ENCODE data around the gene PTPRO.
A peak's percentile ranks its signal among the peaks of the same experiment; 100 is the strongest.

PTPRO gene
- total RNA-seq, result 0 to 9.2 (median 0.06) reads per million in 9 experiments

DNA sequence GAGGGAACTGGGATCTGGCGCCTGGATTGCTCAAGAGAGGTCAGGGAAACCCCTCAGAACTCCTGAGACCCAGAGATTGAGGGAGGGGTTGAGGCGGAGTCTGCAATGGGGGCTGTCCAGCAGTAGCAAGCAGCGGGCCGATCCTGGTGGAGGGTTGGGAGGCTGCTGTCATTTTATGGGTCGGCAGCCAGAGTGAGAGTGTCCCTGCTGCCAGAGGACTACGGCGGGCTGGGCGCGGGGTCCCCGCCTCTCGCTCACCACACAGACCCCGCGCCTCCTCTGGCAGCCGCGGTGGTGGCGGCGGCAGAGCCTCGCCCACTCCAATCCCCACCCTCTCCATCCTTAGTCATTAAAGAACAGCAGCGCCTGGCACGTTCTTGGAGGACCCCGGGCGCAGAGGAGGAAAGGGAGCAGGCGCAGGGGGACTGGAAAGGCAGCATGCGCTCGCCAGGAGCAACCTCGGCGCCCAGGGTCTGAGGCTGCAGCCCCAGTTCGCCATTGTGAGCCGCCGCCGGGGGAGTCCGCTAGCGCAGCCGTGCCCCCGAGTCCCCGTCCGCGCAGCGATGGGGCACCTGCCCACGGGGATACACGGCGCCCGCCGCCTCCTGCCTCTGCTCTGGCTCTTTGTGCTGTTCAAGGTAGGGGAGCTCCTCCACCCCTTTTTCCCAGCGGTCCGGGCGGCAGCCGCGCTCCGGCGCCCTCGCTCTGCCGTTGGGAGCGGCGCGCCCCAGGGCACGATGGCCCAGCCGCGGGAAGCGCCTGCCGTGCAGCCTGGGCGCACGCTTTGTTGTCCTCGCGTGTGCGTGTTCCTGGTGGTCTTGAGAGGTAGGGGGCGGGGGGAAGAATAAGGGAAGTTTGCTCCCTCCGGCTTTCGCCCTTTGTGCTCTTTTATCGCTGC, at the start of gene PTPRO:
Gene PTPRO, plus strand, starts transcription at position 345 of the 898 bp plus-strand sequence.
- Mint-ChIP-seq H3K4me3 (no peak within 1 kb of the TSS), H3K27me3 (peaks cover 26 to 49% of the 10 kb centered on the region in 2 donors), H3K9me3 (no peaks in the 10 kb centered on the region), H3K36me3 (ENCODE audit: insufficient read depth) (no peaks in the 10 kb centered on the region), H3K4me1 (ENCODE audit: low read depth in 2 of 2) (no peaks in the 10 kb centered on the region), H3K27ac (no peak within 1 kb of the TSS)
- no peak for ATAC-seq (replicated peaks)
- DNase-seq, result no peak

DNA sequence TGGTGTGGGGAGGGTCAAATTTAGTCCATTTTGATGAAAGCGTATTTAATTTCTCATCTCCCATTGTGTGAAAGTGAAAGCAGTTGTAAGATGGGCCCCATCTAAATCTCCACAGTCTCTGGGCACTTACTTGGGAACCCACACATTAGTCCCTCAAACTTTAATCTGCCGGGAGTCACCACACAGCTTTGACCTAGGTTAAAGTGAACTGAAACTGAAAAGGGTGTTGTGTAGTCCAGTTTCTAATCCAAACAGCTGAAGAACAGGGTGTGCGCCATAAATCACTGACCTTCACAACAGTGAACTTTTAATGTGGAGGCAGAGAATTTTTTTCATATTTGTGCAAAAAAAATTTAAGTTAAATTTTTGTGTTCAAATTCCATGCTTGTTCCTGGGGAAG, 48.4 kb upstream of the PTPRO start:
- DNase-seq, result no peak
- Mint-ChIP-seq H3K4me1 (ENCODE audit: low read depth in 2 of 2) (peaks cover 2 to 3% of the 10 kb centered on the region in 2 donors), H3K4me3 (no peak overlapping the region), H3K36me3 (ENCODE audit: insufficient read depth) (no peaks in the 10 kb centered on the region), H3K27ac (no peak overlapping the region), H3K27me3 (peaks cover 23 to 26% of the 10 kb centered on the region in 2 donors), H3K9me3 (no peaks in the 10 kb centered on the region)
- no peak for ATAC-seq (replicated peaks)

DNA sequence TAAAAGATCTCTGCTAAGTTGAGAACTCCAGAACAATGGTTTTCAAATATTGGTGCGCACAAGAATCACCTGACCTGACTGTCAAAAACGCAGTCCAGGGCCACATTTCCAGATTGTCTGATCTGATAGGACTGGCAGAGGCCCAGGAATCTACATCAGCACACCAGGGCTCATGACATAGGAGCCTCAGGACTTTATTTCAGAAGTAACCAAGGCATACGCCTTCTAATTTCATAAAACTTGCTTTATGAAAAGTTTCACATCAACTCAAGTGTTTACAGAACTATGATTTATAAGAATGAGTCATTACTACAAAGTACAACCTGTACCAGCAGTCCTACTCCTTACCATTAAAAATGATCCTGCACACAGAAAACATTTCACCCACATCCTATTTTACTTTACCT, 47.7 kb upstream of the PTPRO start:
- Mint-ChIP-seq H3K27ac (no peak overlapping the region), H3K27me3 (peaks cover 26 to 27% of the 10 kb centered on the region in 2 donors), H3K9me3 (no peaks in the 10 kb centered on the region), H3K4me3 (no peak overlapping the region), H3K4me1 (ENCODE audit: low read depth in 2 of 2) (peaks cover 4 to 5% of the 10 kb centered on the region in 2 donors), H3K36me3 (ENCODE audit: insufficient read depth) (no peaks in the 10 kb centered on the region)
- no peak for DNase-seq
- no peak for ATAC-seq (replicated peaks)

DNA sequence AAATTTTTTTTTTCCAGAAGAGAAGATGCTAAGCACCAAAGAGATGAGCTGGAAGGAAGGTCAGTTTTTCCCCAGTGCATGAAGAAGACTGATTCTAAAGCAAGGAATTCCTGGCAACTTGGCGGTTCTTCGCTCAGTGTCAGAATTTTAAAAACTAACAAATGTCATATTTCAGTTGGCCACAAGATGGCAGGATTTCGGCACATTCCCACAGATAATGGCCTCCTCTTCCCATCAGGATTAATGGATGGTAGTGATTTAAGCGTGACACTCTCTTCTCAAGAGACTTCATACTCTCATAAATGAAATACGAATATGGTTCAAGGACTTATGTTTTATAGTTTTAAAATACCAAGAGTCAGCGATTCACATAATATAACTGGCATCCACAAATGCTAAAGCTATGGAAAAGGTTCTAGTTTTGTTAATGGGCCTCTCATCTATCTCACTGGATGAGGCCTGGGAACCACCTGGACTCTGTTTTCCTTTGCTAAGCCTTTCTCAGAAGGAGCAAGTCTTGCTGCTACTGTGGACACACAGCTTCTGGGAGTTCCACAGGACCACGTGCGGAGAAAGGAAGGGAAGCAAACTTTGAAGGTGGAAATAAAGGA, 46.1 kb upstream of the PTPRO start:
- Mint-ChIP-seq H3K36me3 (ENCODE audit: insufficient read depth) (no peaks in the 10 kb centered on the region), H3K27me3 (peaks cover 22 to 28% of the 10 kb centered on the region in 2 donors), H3K4me1 (ENCODE audit: low read depth in 2 of 2) (peaks cover 4 to 5% of the 10 kb centered on the region in 2 donors), H3K27ac (no peak overlapping the region), H3K4me3 (no peak overlapping the region), H3K9me3 (no peaks in the 10 kb centered on the region)
- ATAC-seq (replicated peaks) (no peak), DNase-seq (no peak)

DNA sequence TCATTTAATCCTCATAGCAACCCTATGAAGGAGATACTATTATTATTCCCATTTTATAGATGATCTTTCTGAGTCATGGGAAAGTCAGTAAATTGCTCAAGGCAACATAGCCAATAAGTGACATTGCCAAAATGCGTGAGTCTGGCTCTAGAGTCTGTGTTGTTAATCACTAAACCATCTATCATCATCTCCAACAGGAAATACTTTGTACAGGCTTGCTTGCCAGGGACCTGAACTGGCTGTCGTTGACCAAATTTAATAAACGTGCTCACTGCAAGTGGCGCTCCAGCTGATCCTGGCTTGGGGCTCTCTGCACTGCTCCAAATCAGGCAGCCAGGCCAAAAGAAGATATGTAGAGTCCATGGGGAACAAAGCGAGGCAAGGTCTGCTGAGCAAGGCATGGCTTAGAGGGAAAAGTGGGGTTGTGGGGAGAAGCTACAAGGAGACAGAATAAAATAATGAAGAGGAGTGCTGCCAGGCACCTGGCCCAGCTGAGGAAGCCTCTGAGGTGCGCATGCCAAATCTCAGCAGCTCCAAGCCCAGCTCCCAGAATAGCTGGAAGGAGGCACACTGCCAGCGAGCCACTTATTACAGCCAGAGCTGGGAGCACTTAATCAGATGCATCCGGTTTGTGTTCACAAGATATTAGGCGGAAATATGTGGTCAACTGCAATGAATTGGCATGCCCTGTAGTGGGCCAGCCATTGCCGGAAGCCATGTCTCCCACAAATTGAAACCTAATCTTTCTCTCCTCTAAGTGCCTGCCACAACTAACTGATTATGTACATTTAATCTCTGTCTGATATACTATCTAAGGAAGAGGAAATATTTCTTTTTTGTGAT, 43.3 kb upstream of the PTPRO start:
- ATAC-seq (replicated peaks), result peak; percentile 83
- peaks cover 15 to 19% of the 10 kb centered on the region in 2 donors for H3K27me3 Mint-ChIP-seq
- DNase-seq, result peak in 1 of 3 experiments; percentile 6
- no peaks in the 10 kb centered on the region for H3K9me3 Mint-ChIP-seq
- H3K36me3 Mint-ChIP-seq (ENCODE audit: insufficient read depth), result no peaks in the 10 kb centered on the region
- H3K4me1 Mint-ChIP-seq (ENCODE audit: low read depth in 2 of 2), result peaks cover 4 to 5% of the 10 kb centered on the region in 2 donors
- no peak overlapping the region for H3K27ac Mint-ChIP-seq
- peak overlapping the region; percentile 41 to 43 for H3K4me3 Mint-ChIP-seq

DNA sequence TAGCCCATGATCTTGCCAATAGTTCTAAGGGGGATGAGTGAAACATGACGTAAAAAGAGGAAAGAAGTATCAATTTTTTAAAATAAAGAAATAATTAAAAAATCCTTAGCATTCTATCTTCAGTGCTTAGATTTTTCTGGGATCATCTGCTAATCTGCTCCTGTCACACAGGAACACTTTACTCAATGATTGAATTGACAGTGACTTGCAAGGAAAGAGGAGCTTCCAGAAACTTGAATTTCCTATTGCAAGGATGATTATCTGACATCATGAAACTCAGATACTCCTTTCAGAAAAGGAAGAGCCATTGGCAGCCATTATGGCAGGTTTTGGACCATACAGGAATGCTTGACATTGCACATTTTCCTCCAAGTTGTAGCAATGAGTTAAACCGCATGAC, 41.4 kb upstream of the PTPRO start:
- Mint-ChIP-seq H3K4me3 (no peak overlapping the region), H3K36me3 (ENCODE audit: insufficient read depth) (no peaks in the 10 kb centered on the region), H3K4me1 (ENCODE audit: low read depth in 2 of 2) (peaks cover 4 to 5% of the 10 kb centered on the region in 2 donors), H3K9me3 (no peaks in the 10 kb centered on the region), H3K27me3 (peaks cover 19 to 31% of the 10 kb centered on the region in 2 donors), H3K27ac (no peak overlapping the region)
- ATAC-seq (replicated peaks) (no peak), DNase-seq (no peak)

DNA sequence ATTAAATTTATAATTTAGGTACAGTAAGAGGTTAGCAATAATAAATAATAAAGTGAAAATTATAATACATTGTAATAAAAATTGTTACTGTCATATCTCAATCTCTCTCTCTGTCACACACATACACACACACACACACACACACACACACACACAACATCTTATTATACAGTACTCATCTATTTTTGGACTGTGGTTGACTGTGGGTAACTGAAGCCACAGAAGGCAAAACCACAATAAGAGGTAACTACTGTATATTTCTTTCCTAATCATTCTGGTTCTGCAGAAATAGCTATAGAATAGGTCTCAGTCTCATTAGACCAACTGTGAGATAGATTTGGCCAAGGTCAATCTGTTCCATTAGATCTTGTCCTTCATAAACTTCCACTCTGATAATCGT, 33.1 kb upstream of the PTPRO start:
- H3K27me3 Mint-ChIP-seq, result peaks cover 0 to 24% of the 10 kb centered on the region in 2 donors
- no peaks in the 10 kb centered on the region for H3K9me3 Mint-ChIP-seq
- no peak overlapping the region for H3K4me3 Mint-ChIP-seq
- ATAC-seq (replicated peaks), result peak; percentile 46
- H3K4me1 Mint-ChIP-seq (ENCODE audit: low read depth in 2 of 2), result peaks cover 3 to 6% of the 10 kb centered on the region in 2 donors
- no peak for DNase-seq
- H3K27ac Mint-ChIP-seq, result no peak overlapping the region
- H3K36me3 Mint-ChIP-seq (ENCODE audit: insufficient read depth), result no peaks in the 10 kb centered on the region

DNA sequence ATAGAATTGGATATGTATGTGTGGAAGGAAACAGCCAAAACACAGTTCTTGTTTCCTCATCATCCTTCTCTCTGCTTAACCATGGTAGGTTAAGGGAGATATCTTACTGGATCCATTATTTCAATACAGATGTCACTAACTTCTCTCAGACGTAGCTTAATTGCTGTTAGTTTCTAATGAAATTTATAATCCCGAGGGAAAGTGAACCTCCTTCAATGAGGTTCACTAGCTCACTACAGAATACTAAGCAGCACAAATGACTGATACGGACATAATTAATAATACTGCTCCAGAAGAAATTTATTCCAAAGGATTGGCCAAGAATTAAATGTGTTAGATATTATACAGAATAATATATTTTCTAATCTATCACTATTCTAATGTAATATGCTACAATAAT, 28.6 kb upstream of the PTPRO start:
- no peaks in the 10 kb centered on the region for H3K9me3 Mint-ChIP-seq
- no peaks in the 10 kb centered on the region for H3K36me3 Mint-ChIP-seq (ENCODE audit: insufficient read depth)
- no peak overlapping the region for H3K27ac Mint-ChIP-seq
- no peak overlapping the region for H3K4me3 Mint-ChIP-seq
- peaks cover 3 to 6% of the 10 kb centered on the region in 2 donors for H3K4me1 Mint-ChIP-seq (ENCODE audit: low read depth in 2 of 2)
- no peak for ATAC-seq (replicated peaks)
- DNase-seq, result no peak
- peaks cover 0 to 10% of the 10 kb centered on the region in 2 donors for H3K27me3 Mint-ChIP-seq

DNA sequence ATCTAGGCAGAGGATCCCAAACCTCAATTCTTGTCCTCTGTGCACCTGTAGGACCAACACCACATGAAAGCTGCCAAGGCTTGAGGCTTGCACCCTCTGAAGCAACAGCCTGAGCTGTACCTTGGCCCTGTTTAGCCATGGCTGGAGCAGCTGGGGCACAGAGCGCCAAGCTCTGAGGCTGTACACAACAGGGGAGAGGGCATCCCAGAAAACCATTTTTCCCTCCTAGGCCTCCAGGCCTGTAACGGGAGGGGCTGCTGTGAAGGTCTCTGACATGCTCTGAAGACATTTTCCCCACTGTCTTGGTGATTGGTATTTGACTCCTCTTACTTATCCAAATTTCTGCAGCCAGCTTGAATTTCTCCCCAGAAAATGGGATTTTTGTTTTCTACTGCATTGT, 22.4 kb upstream of the PTPRO start:
- Mint-ChIP-seq H3K27me3 (peaks cover 0 to 9% of the 10 kb centered on the region in 2 donors), H3K27ac (no peak overlapping the region), H3K36me3 (ENCODE audit: insufficient read depth) (no peaks in the 10 kb centered on the region), H3K9me3 (peaks cover 0 to 7% of the 10 kb centered on the region in 2 donors), H3K4me3 (no peak overlapping the region), H3K4me1 (ENCODE audit: low read depth in 2 of 2) (no peaks in the 10 kb centered on the region)
- ATAC-seq (replicated peaks) (no peak), DNase-seq (no peak)

DNA sequence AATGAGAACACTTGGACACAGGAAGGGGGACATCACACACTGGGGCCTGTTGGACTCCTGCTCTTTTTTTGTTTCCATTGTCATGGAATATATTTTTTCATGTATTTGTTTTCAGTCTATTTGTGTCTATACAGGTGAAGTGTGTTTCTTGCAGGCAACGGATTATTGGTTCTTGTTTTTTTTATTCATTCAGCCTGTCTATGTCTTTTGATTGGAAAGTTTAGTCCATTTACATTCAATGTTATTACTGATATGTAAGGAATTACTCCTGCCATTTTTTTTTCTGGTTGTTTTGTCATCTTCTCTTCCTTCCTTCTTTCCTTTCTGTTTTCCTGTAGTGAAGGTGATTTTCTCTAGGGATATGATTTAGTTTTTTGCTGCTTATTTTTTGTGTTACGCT, 18.0 kb upstream of the PTPRO start:
- ATAC-seq (replicated peaks) (no peak), DNase-seq (no peak)
- H3K4me1 Mint-ChIP-seq (ENCODE audit: low read depth in 2 of 2), result no peaks in the 10 kb centered on the region
- H3K27ac Mint-ChIP-seq, result no peak overlapping the region
- no peaks in the 10 kb centered on the region for H3K36me3 Mint-ChIP-seq (ENCODE audit: insufficient read depth)
- no peak overlapping the region for H3K4me3 Mint-ChIP-seq
- peaks cover 0 to 6% of the 10 kb centered on the region in 2 donors for H3K27me3 Mint-ChIP-seq
- H3K9me3 Mint-ChIP-seq, result peaks cover 0 to 7% of the 10 kb centered on the region in 2 donors

DNA sequence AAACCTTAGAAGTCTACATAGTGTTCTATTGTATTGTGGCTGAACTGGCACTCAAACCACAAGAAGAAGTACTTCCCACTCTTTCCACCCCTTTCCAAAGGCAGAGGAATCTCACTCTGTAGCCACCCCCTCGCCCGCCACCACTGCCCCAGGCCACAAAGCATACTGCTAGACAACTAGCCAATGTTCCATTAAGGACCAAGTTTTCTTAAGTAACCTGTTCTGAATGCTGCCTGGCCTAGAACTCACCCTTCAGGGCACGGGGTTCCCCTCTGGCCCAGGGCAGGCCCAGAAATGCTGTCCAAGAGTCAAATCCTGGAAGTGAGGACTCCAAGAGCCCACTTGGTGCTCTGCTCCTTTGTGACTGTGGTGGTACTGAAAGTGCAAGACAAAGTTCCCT, 15.7 kb upstream of the PTPRO start:
- peaks cover 0 to 7% of the 10 kb centered on the region in 2 donors for H3K9me3 Mint-ChIP-seq
- peaks cover 0 to 8% of the 10 kb centered on the region in 2 donors for H3K27me3 Mint-ChIP-seq
- no peaks in the 10 kb centered on the region for H3K4me1 Mint-ChIP-seq (ENCODE audit: low read depth in 2 of 2)
- ATAC-seq (replicated peaks) (no peak), DNase-seq (no peak)
- H3K4me3 Mint-ChIP-seq, result no peak overlapping the region
- H3K27ac Mint-ChIP-seq, result no peak overlapping the region
- H3K36me3 Mint-ChIP-seq (ENCODE audit: insufficient read depth), result no peaks in the 10 kb centered on the region

DNA sequence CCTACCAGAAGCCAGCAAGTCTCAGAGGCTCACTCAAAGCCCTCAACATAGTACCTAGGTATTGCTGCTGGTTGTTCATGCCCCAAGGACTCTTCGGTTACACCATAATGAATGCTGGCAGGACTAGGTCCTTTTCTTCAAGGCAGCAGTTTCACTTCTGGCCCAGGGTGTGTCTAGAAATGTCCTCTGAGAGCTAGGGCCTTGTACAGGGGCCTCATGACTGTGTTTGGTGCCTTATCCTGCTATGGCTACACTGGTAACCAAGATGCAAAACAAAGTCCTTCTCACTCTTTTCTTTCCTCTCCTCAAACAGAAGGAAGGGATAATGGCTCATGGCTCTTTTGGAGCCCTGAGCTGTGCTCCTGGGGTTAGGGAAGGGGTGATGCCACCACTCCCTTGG, 15.2 kb upstream of the PTPRO start:
- peaks cover 0 to 7% of the 10 kb centered on the region in 2 donors for H3K9me3 Mint-ChIP-seq
- DNase-seq, result no peak
- H3K27ac Mint-ChIP-seq, result no peak overlapping the region
- H3K27me3 Mint-ChIP-seq, result peaks cover 0 to 8% of the 10 kb centered on the region in 2 donors
- no peak overlapping the region for H3K4me3 Mint-ChIP-seq
- no peak for ATAC-seq (replicated peaks)
- no peaks in the 10 kb centered on the region for H3K36me3 Mint-ChIP-seq (ENCODE audit: insufficient read depth)
- no peaks in the 10 kb centered on the region for H3K4me1 Mint-ChIP-seq (ENCODE audit: low read depth in 2 of 2)

DNA sequence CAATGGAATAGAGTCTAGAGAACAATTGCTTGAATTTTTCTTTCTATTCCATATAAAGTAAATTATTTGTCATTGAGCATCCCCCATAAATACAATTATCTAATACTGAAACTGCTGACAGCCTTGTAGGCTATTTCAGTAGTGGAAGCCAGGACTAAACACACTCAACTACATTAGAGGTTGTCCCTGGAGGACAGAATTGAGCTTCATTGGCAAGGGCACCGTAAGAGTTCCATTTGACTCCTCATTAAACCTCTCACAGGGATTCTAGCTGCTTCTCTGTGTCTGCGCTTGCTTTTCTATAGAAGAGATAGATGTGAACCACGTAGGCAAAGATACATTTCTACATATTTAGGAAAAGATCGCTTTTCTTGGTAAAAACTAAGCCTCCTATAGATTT, 3.5 kb upstream of the PTPRO start:
- no peak for ATAC-seq (replicated peaks)
- no peak for DNase-seq
- Mint-ChIP-seq H3K4me3 (no peak overlapping the region), H3K4me1 (ENCODE audit: low read depth in 2 of 2) (no peaks in the 10 kb centered on the region), H3K36me3 (ENCODE audit: insufficient read depth) (no peaks in the 10 kb centered on the region), H3K27ac (no peak overlapping the region), H3K27me3 (peaks cover 25 to 26% of the 10 kb centered on the region in 2 donors), H3K9me3 (no peaks in the 10 kb centered on the region)
